ENCODE results near the gene CATSPERE. TPM values are rescaled to one million over a fixed set of nuclear protein-coding genes. Genes with fewer than 3 reads are reported as not detected.

Gene CATSPERE
- total and polyA plus RNA-seq, 9 of the 15 experiments (the other 6 are each of a cell fraction or from before 2014, with no cell fraction given), result 0.06 to 0.16 (median 0.09) TPM; not detected in 3

GRCh38 chr1:244652623-244653438, 191.8 kb downstream of the CATSPERE start, which contains the start of gene DESI2 (continued):
- TF ChIP-seq CTCF (IDR thresholded peaks at IDR 0.05 in 2 of 3, conservative IDR thresholded peaks at IDR 0.05 in 1 of 3; ENCODE audit: insufficient read depth in 2 of 3, low read depth in 1 of 3, low read length in 3 of 3) (peak; percentile 54 to 60 (median 60)), KAT8 (IDR thresholded peaks at IDR 0.05; ENCODE audit: low read depth) (no peak), GMEB1 (CRISPR knock-in tag; IDR thresholded peaks at IDR 0.05) (peak; percentile 65), MTA3 (IDR thresholded peaks at IDR 0.05; ENCODE audit: borderline replicate concordance) (peak; percentile 78), THRB (CRISPR knock-in tag; conservative IDR thresholded peaks at IDR 0.05) (no peak), PHF20 (IDR thresholded peaks at IDR 0.05; ENCODE audit: partially characterized antibody) (peak; percentile 78), NR4A1 (CRISPR knock-in tag; IDR thresholded peaks at IDR 0.05) (peak; percentile 58; the same call in 1 of the 2 replicates), NR4A1 (tag; IDR thresholded peaks at IDR 0.05) (0 out of 2 replicates have a peak, but pooled peaks have one; percentile 27), ATF2 (CRISPR knock-in tag; IDR thresholded peaks at IDR 0.05) (no peak), ZNF644 (tag; IDR thresholded peaks at IDR 0.05; ENCODE audit: low read depth) (peak; percentile 79; the same call in 1 of the 2 replicates), HOMEZ (CRISPR knock-in tag; IDR thresholded peaks at IDR 0.05) (no peak; the same call in 1 of the 2 replicates), ELF1 (tag; IDR thresholded peaks at IDR 0.05) (peak; percentile 80), GTF3C2 (IDR thresholded peaks at IDR 0.05; ENCODE audit: borderline replicate concordance, extremely low read depth, insufficient read length) (no peak), HNRNPUL1 (IDR thresholded peaks at IDR 0.05; ENCODE audit: low read length) (no peak)
